Hepatocyte (in vitro differentiated cells): ENCODE results near the gene CCNK.

ENCODE experiments used
- CTCF ChIP-seq: fragments of 200-600 bp; sonication (generic); IDR thresholded peaks from 2 replicates; pipeline ENCODE4 v1.5.1; 2016; ENCODE audit warnings: antibody characterized with exemption, mild to moderate bottlenecking; ENCODE audit not compliant: poor library complexity
- EZH2 ChIP-seq: fragments of 200-600 bp; sonication (generic); IDR thresholded peaks from 2 replicates; pipeline ENCODE4 v1.6.1; 2016; ENCODE audit warnings: antibody characterized with exemption, mild to moderate bottlenecking, borderline replicate concordance

- no peak for TF ChIP-seq CTCF
- TF ChIP-seq EZH2: no peak
These were observed 48.7 kb upstream of the CCNK start for GRCh38 chr14:99432485-99432884.
